A549 (cell line): ENCODE measurements around the gene DDR2.

ENCODE experiments used
- EHF ChIP-seq: fragments of 250-450 bp; sonication (Bioruptor Pico); IDR thresholded peaks from 2 replicates; pipeline ENCODE4 v1.5.0; 2020; ENCODE audit warnings: mild to moderate bottlenecking
- NPAS2 ChIP-seq: fragments of 250-450 bp; sonication (Bioruptor Pico); IDR thresholded peaks from 2 replicates; pipeline ENCODE4 v1.8.0; 2022; ENCODE audit warnings: mild to moderate bottlenecking, moderate library complexity, borderline replicate concordance
- POLR2A ChIP-seq: IDR thresholded peaks from 2 replicates; pipeline ENCODE4 v1.6.1; 2012; ENCODE audit warnings: mild to moderate bottlenecking, low read length
- RAD21 ChIP-seq, 2 experiments: fragments of >200 bp in 1 of 2; sonication (Bioruptor Twin) in 1 of 2; formaldehyde crosslinking in 1 of 2; IDR thresholded peaks in 1 of 2; conservative IDR thresholded peaks in 1 of 2; 2 replicates in 1 of 2; 3 replicates in 1 of 2; pipeline ENCODE4 v1.6.1; 2012 to 2018; ENCODE audit warnings: inconsistent platforms in 1 of 2
- TF ChIP-seq, protein P1 (sequence below): fragments of >200 bp; sonication (Bioruptor Twin); formaldehyde crosslinking; IDR thresholded peaks from 3 replicates; pipeline ENCODE4 v1.5.1; 2016

DNA sequence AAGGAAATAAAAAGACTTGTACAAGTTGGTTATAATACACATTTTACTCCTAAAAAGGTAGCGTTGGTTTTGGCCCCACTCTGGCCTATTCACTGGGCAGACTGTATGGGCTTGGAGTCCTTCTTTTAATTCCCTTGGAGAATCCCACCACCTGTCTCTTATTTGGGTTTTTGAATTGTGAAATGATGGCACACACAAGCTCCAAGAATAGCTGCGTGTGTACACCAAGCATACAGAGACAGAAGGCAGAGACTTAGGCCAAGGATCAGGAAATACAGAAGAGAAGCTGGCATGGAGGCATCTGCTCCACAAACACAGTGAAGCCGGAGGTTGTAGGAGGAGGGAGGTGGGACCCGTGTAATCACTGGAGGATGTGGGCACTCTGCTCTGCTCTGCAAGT is 29.1 kb downstream of the DDR2 start:
- no peak for TF ChIP-seq NPAS2 (CRISPR knock-in tag)
- TF ChIP-seq, protein P1, sequence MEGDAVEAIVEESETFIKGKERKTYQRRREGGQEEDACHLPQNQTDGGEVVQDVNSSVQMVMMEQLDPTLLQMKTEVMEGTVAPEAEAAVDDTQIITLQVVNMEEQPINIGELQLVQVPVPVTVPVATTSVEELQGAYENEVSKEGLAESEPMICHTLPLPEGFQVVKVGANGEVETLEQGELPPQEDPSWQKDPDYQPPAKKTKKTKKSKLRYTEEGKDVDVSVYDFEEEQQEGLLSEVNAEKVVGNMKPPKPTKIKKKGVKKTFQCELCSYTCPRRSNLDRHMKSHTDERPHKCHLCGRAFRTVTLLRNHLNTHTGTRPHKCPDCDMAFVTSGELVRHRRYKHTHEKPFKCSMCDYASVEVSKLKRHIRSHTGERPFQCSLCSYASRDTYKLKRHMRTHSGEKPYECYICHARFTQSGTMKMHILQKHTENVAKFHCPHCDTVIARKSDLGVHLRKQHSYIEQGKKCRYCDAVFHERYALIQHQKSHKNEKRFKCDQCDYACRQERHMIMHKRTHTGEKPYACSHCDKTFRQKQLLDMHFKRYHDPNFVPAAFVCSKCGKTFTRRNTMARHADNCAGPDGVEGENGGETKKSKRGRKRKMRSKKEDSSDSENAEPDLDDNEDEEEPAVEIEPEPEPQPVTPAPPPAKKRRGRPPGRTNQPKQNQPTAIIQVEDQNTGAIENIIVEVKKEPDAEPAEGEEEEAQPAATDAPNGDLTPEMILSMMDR: no peak
- TF ChIP-seq POLR2A: no peak
- no peak for TF ChIP-seq EHF (CRISPR knock-in tag)
- no peak for TF ChIP-seq RAD21 (conservative IDR thresholded peaks at IDR 0.05 in 1 of 2, IDR thresholded peaks at IDR 0.05 in 1 of 2)
